Naive thymus-derived CD4-positive, alpha-beta T cell (primary cell): ENCODE data around the gene LY9. TPM values are rescaled to one million over a fixed set of nuclear protein-coding genes. Genes with fewer than 3 reads are reported as not detected.

Experiments used
- ATAC-seq: fragments of 150-1000 bp; cut with Tn5 transposase; 2 replicates; pipeline ENCODE4 v1.10.0; 2021; ENCODE audit warnings: mild to moderate bottlenecking, moderate library complexity
- CTCF ChIA-PET: fragments of 350-600 bp; sonication (Branson Sonifier 250); formaldehyde crosslinking; loops from one replicate; lab custom pipeline; 2021; ENCODE audit warnings: antibody characterized with exemption; lab: Charles Lee
- POLR2A ChIA-PET: fragments of 350-600 bp; sonication (Branson Sonifier 250); formaldehyde crosslinking; loops from one replicate; lab custom pipeline; 2021; ENCODE audit warnings: antibody characterized with exemption, inconsistent platforms; lab: Charles Lee
- DNase-seq, 9 donors: peaks; one replicate each; pipeline versions ENCODE4 v3.0.0 to v3.0.0-alpha.2; 2020 to 2022; ENCODE audit warnings: mixed read lengths in 1 of 9
- H3K27ac ChIP-seq: one replicate; pipeline ENCODE4 v1.7.0; 2013; ENCODE audit warnings: mild to moderate bottlenecking, low read depth, low read length, moderate library complexity
- H3K27me3 ChIP-seq, 2 donors: one replicate each; pipeline ENCODE4 v1.7.0; 2013; ENCODE audit warnings: low read length in 2 of 2, mild to moderate bottlenecking in 2 of 2, moderate library complexity in 2 of 2; ENCODE audit not compliant: control insufficient read depth in 2 of 2, insufficient read depth in 2 of 2
- H3K36me3 ChIP-seq, 3 experiments: 1 replicate in 2 of 3; 2 replicates in 1 of 3; pipeline ENCODE4 v1.7.0; 2013; ENCODE audit warnings: low read length in 3 of 3, mild to moderate bottlenecking in 3 of 3, moderate library complexity in 1 of 3; ENCODE audit not compliant: insufficient read depth in 3 of 3, control insufficient read depth in 2 of 3
- H3K4me1 ChIP-seq, 2 donors: one replicate each; pipeline ENCODE4 v1.7.0; 2013; ENCODE audit warnings: low read length in 2 of 2, mild to moderate bottlenecking in 2 of 2, moderate library complexity in 1 of 2; ENCODE audit not compliant: control insufficient read depth in 2 of 2, insufficient read depth in 2 of 2
- H3K4me3 ChIP-seq: 2 replicates; pipeline ENCODE4 v1.7.0; 2013; ENCODE audit warnings: mild to moderate bottlenecking, low read length
- H3K9me3 ChIP-seq, 3 experiments: 1 replicate in 2 of 3; 2 replicates in 1 of 3; pipeline ENCODE4 v1.7.0; 2013; ENCODE audit warnings: low read length in 3 of 3; ENCODE audit not compliant: control insufficient read depth in 2 of 3
- H3K27ac Mint-ChIP-seq, 9 donors: one replicate each; pipeline ENCODE4 v1.8.0; 2020 to 2022; ENCODE audit warnings: mixed read lengths in 9 of 9, mild to moderate bottlenecking in 8 of 9, moderate library complexity in 5 of 9, inconsistent platforms in 2 of 9
- H3K27me3 Mint-ChIP-seq, 5 donors: one replicate each; pipeline ENCODE4 v1.8.0; 2021 to 2022; ENCODE audit warnings: mixed read lengths in 5 of 5, mild to moderate bottlenecking in 1 of 5
- H3K36me3 Mint-ChIP-seq, 5 donors: one replicate each; pipeline ENCODE4 v1.8.0; 2020 to 2022; ENCODE audit warnings: mixed read lengths in 5 of 5, mild to moderate bottlenecking in 3 of 5, inconsistent platforms in 1 of 5
- H3K4me1 Mint-ChIP-seq, 7 donors: one replicate each; pipeline ENCODE4 v1.8.0; 2020 to 2022; ENCODE audit warnings: mixed read lengths in 7 of 7, mild to moderate bottlenecking in 3 of 7, inconsistent platforms in 1 of 7
- H3K4me3 Mint-ChIP-seq, 10 donors: one replicate each; pipeline ENCODE4 v1.8.0; 2020 to 2022; ENCODE audit warnings: mild to moderate bottlenecking in 10 of 10, mixed read lengths in 10 of 10, moderate library complexity in 6 of 10, inconsistent platforms in 2 of 10
- H3K9me3 Mint-ChIP-seq, 11 donors: one replicate each; pipeline ENCODE4 v1.8.0; 2020 to 2022; ENCODE audit warnings: mixed read lengths in 11 of 11, mild to moderate bottlenecking in 4 of 11, inconsistent platforms in 1 of 11, moderate library complexity in 1 of 11
- intact Hi-C, 2 donors: fragments of 100-400 bp; cut with micrococcal nuclease; formaldehyde crosslinking; loops; one replicate each; pipeline ENCODE4 v1.15.1; 2023
- polyA plus RNA-seq, 2 donors: library from polyadenylated mRNA; unstranded; fragments of 300-500 nt; fragmentation: Illumina TruSeq; gene quantifications; one replicate each; pipeline ENCODE4 v1.2.3, GENCODE V29; 2021
- total RNA-seq, 6 experiments: library from RNA in 5 of 6; stranded (reverse) in 5 of 6; gene quantifications; 1 replicate in 5 of 6; 2 replicates in 1 of 6; pipeline ENCODE4 v1.2.3 and lab custom pipeline; 2021 to 2026

The LY9 gene
- total and polyA plus RNA-seq, 7 experiments from 2014 or later: 5.6 to 225 (median 140) TPM

DNA sequence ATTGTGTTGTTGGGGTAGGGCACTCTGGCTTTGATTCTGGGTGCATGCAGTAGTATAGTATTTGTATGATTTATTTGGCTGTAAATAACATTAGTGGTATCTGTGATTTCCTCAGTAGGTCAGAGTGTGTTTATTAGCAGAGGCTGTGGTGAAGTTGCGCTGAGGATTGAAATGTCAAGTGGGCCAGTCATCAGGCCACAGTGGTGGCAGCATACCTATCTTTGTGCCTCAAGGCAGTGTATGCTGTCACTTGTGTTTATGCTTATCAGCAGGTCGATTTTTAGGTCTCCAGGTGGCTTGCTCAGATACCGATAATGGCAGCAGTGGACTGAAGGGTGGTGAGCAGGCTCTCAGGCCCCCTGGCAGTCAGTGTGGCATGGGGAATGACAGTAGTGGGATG is 11.3 kb downstream of the LY9 start:
- intact Hi-C loops: loop anchor here in 1 of 2 donors (1.0 kb wide), 1 partner anchor 9 kb away; no protein-coding TSS in a partner anchor
- ChIA-PET CTCF (interaction anchor here (1.1 to 4.8 kb wide), 2 partner anchors 10 to 11 kb away, joined by 3 to 24 read pairs; partner anchors contain the start of gene LY9), POLR2A (interaction anchor here (0.6 to 3.7 kb wide), 4 partner anchors 8 to 135 kb away, joined by 3 to 14 read pairs (median 9); partner anchors contain the start of gene LY9)
- Histone ChIP-seq H3K4me1 (peaks cover 30 to 38% of the 10 kb centered on the region in 2 donors), H3K4me3 (no peak overlapping the region), H3K27me3 (no peaks in the 10 kb centered on the region), H3K36me3 (peaks cover 4 to 58% (median 13%) of the 10 kb centered on the region in 3 experiments), H3K9me3 (peaks cover 0 to 9% (median 0%) of the 10 kb centered on the region in 3 experiments), H3K27ac (no peak overlapping the region)
- Mint-ChIP-seq H3K36me3 (peaks cover 31 to 89% (median 74%) of the 10 kb centered on the region in 5 donors), H3K4me1 (peaks cover 3 to 97% (median 92%) of the 10 kb centered on the region in 7 donors), H3K4me3 (peak overlapping the region in 9 of 10 donors; percentile 7 to 77 (median 33)), H3K27ac (peak overlapping the region in 8 of 9 donors; percentile 14 to 85 (median 67)), H3K9me3 (peaks cover 6 to 24% (median 16%) of the 10 kb centered on the region in 11 donors), H3K27me3 (peaks cover 0 to 29% (median 0%) of the 10 kb centered on the region in 5 donors)
- ATAC-seq (no peak), DNase-seq (no peak)

DNA sequence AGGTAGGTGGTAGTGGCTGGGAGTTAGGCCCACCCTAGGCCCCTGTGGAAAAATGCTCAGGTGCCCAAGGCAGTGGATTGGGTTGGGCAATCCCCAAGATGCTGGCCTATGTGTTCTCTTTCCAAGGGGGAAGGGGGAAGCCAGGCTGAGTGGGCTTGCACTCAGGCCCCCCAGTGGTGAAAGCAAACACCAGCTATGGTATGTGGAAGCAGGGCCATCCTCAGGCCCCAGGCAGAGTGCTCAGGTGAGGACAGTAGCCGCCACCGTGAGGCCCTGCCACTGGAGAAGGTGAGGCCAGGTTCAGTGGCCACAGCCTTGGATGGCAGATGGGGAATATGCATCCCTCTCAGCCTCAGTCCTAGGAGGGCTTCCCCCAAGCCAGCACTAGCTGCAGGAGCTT is 11.8 kb downstream of the LY9 start:
- H3K36me3 Mint-ChIP-seq: peaks cover 28 to 87% (median 73%) of the 10 kb centered on the region in 5 donors
- H3K27ac Mint-ChIP-seq: peak overlapping the region in 5 of 9 donors; percentile 38 to 83 (median 62)
- ChIA-PET POLR2A (interaction anchor here (0.9 to 3.7 kb wide), 3 partner anchors 9 to 135 kb away, joined by 4 to 14 read pairs (median 14); partner anchors contain the start of gene LY9), CTCF (interaction anchor here (4.8 kb wide), 1 partner anchor 11 kb away, joined by 24 read pairs; the partner anchor contains the start of gene LY9)
- peak; percentile 20 for ATAC-seq
- intact Hi-C loops: loop anchor here in 1 of 2 donors (1.0 kb wide), 1 partner anchor 9 kb away; no protein-coding TSS in a partner anchor
- Histone ChIP-seq H3K4me3 (no peak overlapping the region), H3K4me1 (peaks cover 30 to 36% of the 10 kb centered on the region in 2 donors), H3K36me3 (peaks cover 4 to 55% (median 12%) of the 10 kb centered on the region in 3 experiments), H3K9me3 (peaks cover 0 to 9% (median 0%) of the 10 kb centered on the region in 3 experiments), H3K27me3 (no peaks in the 10 kb centered on the region), H3K27ac (no peak overlapping the region)
- peaks cover 6 to 24% (median 16%) of the 10 kb centered on the region in 11 donors for H3K9me3 Mint-ChIP-seq
- H3K27me3 Mint-ChIP-seq: peaks cover 0 to 27% (median 0%) of the 10 kb centered on the region in 5 donors
- H3K4me3 Mint-ChIP-seq: peak overlapping the region in 6 of 10 donors; percentile 20 to 77 (median 52)
- DNase-seq: no peak
- H3K4me1 Mint-ChIP-seq: peaks cover 3 to 96% (median 91%) of the 10 kb centered on the region in 7 donors

DNA sequence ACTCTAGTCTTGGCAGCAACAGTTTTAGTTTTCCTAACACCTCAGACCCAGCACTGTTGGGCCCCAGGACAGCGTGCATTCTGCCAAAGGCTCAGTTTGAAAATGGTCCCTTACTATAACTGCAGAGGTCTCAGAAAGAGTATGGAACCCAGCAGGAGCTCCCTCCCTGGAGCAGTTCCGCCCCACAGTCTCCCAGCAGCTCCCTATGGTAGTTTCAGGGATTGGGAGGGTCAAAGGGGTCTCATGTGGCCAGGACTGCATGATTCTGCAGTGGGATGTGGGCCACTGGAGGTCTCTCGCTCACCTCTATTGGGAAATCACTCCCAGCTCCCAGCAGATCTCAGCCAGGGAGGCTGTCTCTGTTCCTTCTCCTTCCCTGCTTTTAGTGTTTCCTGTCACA is 12.3 kb downstream of the LY9 start:
- H3K4me3 ChIP-seq: no peak overlapping the region
- Mint-ChIP-seq H3K36me3 (peaks cover 26 to 86% (median 68%) of the 10 kb centered on the region in 5 donors), H3K9me3 (peaks cover 6 to 24% (median 16%) of the 10 kb centered on the region in 11 donors), H3K27me3 (peaks cover 0 to 24% (median 0%) of the 10 kb centered on the region in 5 donors), H3K4me1 (peaks cover 8 to 96% (median 91%) of the 10 kb centered on the region in 7 donors), H3K27ac (peak overlapping the region in 8 of 9 donors; percentile 29 to 86 (median 60)), H3K4me3 (peak overlapping the region in 8 of 10 donors; percentile 31 to 64 (median 43))
- H3K4me1 ChIP-seq: peaks cover 30 to 36% of the 10 kb centered on the region in 2 donors
- ChIA-PET POLR2A (interaction anchor here (0.9 to 3.7 kb wide), 3 partner anchors 9 to 136 kb away, joined by 4 to 14 read pairs (median 14); partner anchors contain the start of gene LY9), CTCF (interaction anchor here (4.8 kb wide), 1 partner anchor 11 kb away, joined by 24 read pairs; the partner anchor contains the start of gene LY9)
- H3K36me3 ChIP-seq: peaks cover 4 to 55% (median 13%) of the 10 kb centered on the region in 3 experiments
- H3K27me3 ChIP-seq: no peaks in the 10 kb centered on the region
- ATAC-seq (no peak), DNase-seq (no peak)
- peaks cover 0 to 9% (median 0%) of the 10 kb centered on the region in 3 experiments for H3K9me3 ChIP-seq
- intact Hi-C loops: no loop called here
- no peak overlapping the region for H3K27ac ChIP-seq

DNA sequence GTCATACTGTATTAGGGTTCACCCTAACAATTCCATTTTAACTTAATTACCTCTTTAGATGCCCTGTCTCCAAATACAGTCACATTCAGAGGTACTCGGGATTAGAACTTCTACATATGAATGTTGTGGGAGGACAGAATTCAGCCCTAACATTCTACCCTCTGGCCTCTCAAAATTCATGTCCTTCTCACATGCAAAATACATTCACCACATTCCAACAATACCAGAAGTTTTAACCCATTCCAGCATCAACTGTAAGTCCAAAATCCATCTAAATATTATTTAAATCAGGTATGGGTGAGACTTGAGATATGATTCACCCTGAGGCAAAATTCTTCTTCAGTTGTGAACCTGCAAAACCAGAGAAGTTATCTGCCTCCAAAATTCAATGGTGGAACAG is 14.5 kb downstream of the LY9 start:
- H3K4me3 Mint-ChIP-seq: peak overlapping the region in 1 of 10 donors; percentile 24
- Histone ChIP-seq H3K9me3 (peaks cover 0 to 9% (median 0%) of the 10 kb centered on the region in 3 experiments), H3K4me1 (peaks cover 22 to 25% of the 10 kb centered on the region in 2 donors), H3K4me3 (no peak overlapping the region), H3K36me3 (peaks cover 11 to 72% (median 19%) of the 10 kb centered on the region in 3 experiments), H3K27ac (no peak overlapping the region), H3K27me3 (no peaks in the 10 kb centered on the region)
- H3K27ac Mint-ChIP-seq: peak overlapping the region in 7 of 9 donors; percentile 62 to 86 (median 79)
- peaks cover 10 to 83% (median 75%) of the 10 kb centered on the region in 7 donors for H3K4me1 Mint-ChIP-seq
- intact Hi-C loops: no loop called here
- peaks cover 6 to 19% (median 13%) of the 10 kb centered on the region in 11 donors for H3K9me3 Mint-ChIP-seq
- CTCF ChIA-PET: no interaction called here
- H3K36me3 Mint-ChIP-seq: peaks cover 31 to 82% (median 61%) of the 10 kb centered on the region in 5 donors
- ATAC-seq (no peak), DNase-seq (no peak)
- POLR2A ChIA-PET: interaction anchor here (2.6 kb wide), 1 partner anchor 13 kb away, joined by 18 read pairs; no protein-coding TSS in a partner anchor
- peaks cover 0 to 8% (median 0%) of the 10 kb centered on the region in 5 donors for H3K27me3 Mint-ChIP-seq

DNA sequence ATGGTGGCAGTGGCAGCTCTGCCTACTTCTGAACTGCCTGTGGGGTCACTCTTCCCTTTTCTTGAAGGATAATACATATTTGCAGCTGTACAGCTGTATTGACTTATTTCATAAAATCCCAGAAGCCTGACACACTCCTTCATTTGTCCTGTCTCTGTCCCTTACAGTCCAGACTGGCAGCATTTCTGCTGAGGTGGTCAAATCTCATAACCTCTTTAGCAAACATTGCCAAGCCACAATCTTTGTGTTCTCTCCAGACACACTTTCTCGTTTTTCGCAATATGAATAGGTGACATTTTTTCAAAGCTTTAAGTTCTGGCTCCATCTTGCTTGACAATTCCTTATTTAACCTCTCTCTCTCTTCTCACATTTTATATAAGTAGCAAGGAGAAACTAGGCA is 15.2 kb downstream of the LY9 start:
- intact Hi-C loops: no loop called here
- Histone ChIP-seq H3K4me1 (peaks cover 16 to 25% of the 10 kb centered on the region in 2 donors), H3K9me3 (peaks cover 0 to 9% (median 0%) of the 10 kb centered on the region in 3 experiments), H3K36me3 (peaks cover 14 to 79% (median 19%) of the 10 kb centered on the region in 3 experiments), H3K4me3 (no peak overlapping the region), H3K27ac (peak overlapping the region; percentile 22), H3K27me3 (no peaks in the 10 kb centered on the region)
- POLR2A ChIA-PET: interaction anchor here (0.7 to 2.6 kb wide), 2 partner anchors 13 to 258 kb away, joined by 3 to 18 read pairs; no protein-coding TSS in a partner anchor
- H3K27me3 Mint-ChIP-seq: peaks cover 0 to 5% (median 0%) of the 10 kb centered on the region in 5 donors
- H3K4me1 Mint-ChIP-seq: peaks cover 9 to 81% (median 68%) of the 10 kb centered on the region in 7 donors
- CTCF ChIA-PET: interaction anchor here (0.5 kb wide), 1 partner anchor 44 kb away, joined by 3 read pairs; no protein-coding TSS in a partner anchor
- H3K36me3 Mint-ChIP-seq: peaks cover 31 to 80% (median 54%) of the 10 kb centered on the region in 5 donors
- ATAC-seq (no peak), DNase-seq (no peak)
- H3K9me3 Mint-ChIP-seq: peaks cover 4 to 13% (median 10%) of the 10 kb centered on the region in 11 donors
- H3K27ac Mint-ChIP-seq: peak overlapping the region in 8 of 9 donors; percentile 29 to 93 (median 70)
- H3K4me3 Mint-ChIP-seq: no peak overlapping the region

DNA sequence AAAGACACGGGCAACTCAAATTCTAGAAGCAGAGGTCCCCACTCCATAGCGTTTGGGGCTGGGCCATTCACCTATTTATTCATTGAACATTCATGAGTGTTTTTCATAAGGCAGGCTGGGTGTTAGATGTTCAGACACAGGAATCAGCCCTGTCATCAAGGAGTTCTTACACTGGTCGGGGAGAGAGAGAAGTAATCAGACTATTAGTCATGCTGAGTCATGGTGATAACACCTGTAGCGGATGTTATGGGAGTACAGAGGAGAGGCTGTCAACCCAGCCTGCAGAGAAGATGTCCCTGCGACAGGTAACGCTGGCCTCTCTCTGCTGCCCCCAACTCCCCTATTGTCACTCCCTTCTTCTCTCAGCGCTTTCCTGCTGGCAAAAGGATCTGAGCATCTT is 17.2 kb downstream of the LY9 start:
- H3K9me3 ChIP-seq: no peaks in the 10 kb centered on the region
- H3K36me3 ChIP-seq: peaks cover 19 to 79% (median 28%) of the 10 kb centered on the region in 3 experiments
- CTCF ChIA-PET: interaction anchor here (0.7 to 1.0 kb wide), 2 partner anchors 10 to 31 kb away, joined by 3 to 4 read pairs; no protein-coding TSS in a partner anchor
- H3K27ac ChIP-seq: no peak overlapping the region
- H3K4me3 Mint-ChIP-seq: no peak overlapping the region
- POLR2A ChIA-PET: interaction anchor here (2.6 to 3.6 kb wide), 2 partner anchors 14 to 16 kb away, joined by 18 to 19 read pairs; no protein-coding TSS in a partner anchor
- H3K27me3 Mint-ChIP-seq: peaks cover 0 to 5% (median 0%) of the 10 kb centered on the region in 5 donors
- H3K4me3 ChIP-seq: no peak overlapping the region
- H3K4me1 Mint-ChIP-seq: peaks cover 7 to 62% (median 54%) of the 10 kb centered on the region in 7 donors
- peaks cover 0 to 1% (median 0%) of the 10 kb centered on the region in 11 donors for H3K9me3 Mint-ChIP-seq
- H3K27me3 ChIP-seq: no peaks in the 10 kb centered on the region
- peaks cover 0 to 12% of the 10 kb centered on the region in 2 donors for H3K4me1 ChIP-seq
- peaks cover 19 to 72% (median 44%) of the 10 kb centered on the region in 5 donors for H3K36me3 Mint-ChIP-seq
- intact Hi-C loops: no loop called here
- no peak for DNase-seq
- ATAC-seq: peak; percentile 44
- H3K27ac Mint-ChIP-seq: peak overlapping the region in 8 of 9 donors; percentile 44 to 86 (median 82)
